RWPE1 (cell line): ENCODE results near the gene TMEM203.

Experiments
- CTCF ChIA-PET: fragments of 350-600 bp; sonication (Branson Sonifier 250); formaldehyde crosslinking; extraction: SDS; loops from one replicate; lab custom pipeline; 2021; lab: Yijun Ruan, JAX
- POLR2A ChIA-PET: fragments of 400-600 bp; formaldehyde crosslinking; extraction: SDS; loops from one replicate; lab custom pipeline; 2020; ENCODE audit warnings: antibody characterized with exemption; ENCODE audit not compliant: low non-redundant PET; lab: Yijun Ruan, JAX
- DNase-seq: peaks from one replicate; pipeline ENCODE4 v3.0.0; 2012; ENCODE audit warnings: low spot score
- H3K27ac ChIP-seq: fragments of 450-650 bp; 2 replicates; pipeline ENCODE4 v1.5.1; 2017
- TF ChIP-seq, protein P1 (sequence below): fragments of 450-650 bp; conservative IDR thresholded peaks from 2 replicates; pipeline ENCODE4 v1.5.1; 2017; ENCODE audit warnings: low read depth, mild to moderate bottlenecking

The TMEM203 gene

DNA sequence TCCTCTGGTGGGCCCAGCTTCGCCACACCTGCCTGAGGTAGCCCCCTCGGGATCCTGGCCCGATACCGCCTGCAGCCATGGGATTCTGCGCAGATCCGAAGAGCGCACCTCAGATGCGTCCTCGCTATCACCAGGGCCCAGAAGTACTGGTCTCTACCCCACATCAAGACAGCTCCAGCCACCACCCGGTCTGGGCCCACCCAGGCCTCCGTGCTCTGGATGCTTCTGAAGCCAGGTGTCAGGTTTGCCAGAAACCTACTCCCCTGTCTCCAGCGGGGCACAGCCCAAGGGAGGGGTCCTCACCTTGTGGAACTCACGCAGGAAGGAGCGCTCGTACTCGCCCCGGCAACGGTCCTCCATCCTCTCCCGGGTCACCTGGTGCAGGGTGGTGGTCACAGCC is 19.5 kb downstream of the TMEM203 start:
- 0 out of 2 replicates have a peak overlapping the region, but pooled peaks have one; percentile 13 for H3K27ac ChIP-seq
- no peak for DNase-seq
- TF ChIP-seq, protein P1, sequence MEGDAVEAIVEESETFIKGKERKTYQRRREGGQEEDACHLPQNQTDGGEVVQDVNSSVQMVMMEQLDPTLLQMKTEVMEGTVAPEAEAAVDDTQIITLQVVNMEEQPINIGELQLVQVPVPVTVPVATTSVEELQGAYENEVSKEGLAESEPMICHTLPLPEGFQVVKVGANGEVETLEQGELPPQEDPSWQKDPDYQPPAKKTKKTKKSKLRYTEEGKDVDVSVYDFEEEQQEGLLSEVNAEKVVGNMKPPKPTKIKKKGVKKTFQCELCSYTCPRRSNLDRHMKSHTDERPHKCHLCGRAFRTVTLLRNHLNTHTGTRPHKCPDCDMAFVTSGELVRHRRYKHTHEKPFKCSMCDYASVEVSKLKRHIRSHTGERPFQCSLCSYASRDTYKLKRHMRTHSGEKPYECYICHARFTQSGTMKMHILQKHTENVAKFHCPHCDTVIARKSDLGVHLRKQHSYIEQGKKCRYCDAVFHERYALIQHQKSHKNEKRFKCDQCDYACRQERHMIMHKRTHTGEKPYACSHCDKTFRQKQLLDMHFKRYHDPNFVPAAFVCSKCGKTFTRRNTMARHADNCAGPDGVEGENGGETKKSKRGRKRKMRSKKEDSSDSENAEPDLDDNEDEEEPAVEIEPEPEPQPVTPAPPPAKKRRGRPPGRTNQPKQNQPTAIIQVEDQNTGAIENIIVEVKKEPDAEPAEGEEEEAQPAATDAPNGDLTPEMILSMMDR = no peak
- ChIA-PET CTCF (no interaction called here), POLR2A (no interaction called here)

DNA sequence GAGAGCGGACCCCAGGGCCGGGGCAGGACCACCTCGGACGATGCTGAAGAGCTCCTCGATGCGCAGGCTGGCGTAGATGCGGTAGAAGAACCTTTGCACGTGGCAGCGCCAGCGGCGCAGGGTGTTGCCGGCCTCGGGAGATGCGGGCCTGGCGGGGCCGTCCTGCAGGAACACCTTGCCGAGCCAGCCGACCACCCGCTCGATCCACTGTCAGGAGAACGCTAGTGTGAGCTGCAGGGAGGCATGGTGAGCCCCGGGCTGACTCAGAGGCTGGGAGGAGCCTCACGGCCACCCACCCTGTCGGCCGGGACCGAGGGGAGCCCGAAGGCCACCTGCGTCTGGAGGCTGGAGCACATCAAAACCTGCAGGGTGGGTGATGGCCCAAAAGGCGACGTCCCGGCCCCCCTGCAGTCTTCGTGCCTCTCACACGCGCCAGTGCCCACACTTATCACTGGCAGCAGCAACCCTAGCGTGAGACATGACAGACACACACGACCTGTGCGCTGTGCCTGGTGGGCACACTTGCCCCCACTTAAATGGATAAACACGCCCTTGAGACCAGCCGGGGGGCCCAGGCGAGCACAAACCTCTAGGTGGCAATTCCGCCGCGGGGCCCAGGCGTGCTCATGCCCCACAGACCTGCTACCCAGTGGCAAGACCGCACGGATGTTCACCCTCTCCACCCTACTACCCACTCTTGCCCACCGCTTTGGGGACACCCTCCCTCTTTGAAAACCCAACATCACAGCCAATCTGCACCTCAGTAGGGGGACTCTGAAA is 20.4 kb downstream of the TMEM203 start:
- DNase-seq = no peak
- no peak overlapping the region for H3K27ac ChIP-seq
- ChIA-PET POLR2A (no interaction called here), CTCF (no interaction called here)
- TF ChIP-seq, protein P1 = no peak

DNA sequence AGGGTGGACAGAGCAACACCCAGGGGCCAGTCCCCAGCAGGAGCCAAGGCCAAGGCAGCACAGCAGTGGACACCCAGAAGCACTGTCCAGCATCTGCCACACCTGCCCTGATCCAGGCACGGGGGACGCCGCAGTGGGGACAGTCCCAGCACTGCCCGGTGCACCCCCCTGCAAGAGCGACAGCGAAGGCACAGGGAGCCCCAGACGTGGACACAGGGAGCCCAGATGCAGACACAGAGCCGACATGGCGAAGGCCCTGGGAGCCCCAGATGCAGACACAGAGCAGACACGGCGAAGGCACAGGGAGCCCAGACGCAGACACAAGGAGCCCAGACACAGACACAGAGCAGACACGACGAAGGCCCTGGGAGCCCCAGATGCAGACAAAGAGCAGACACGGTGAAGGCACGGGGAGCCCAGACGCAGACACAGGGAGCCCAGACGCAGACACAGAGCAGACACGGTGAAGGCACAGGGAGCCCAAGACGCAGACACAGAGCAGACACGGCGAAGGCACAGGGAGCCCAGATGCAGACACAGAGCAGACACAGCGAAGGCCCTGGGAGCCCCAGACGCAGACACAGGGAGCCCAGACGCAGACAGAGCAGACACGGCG is 21.4 kb downstream of the TMEM203 start:
- ChIA-PET CTCF (no interaction called here), POLR2A (no interaction called here)
- no peak for DNase-seq

DNA sequence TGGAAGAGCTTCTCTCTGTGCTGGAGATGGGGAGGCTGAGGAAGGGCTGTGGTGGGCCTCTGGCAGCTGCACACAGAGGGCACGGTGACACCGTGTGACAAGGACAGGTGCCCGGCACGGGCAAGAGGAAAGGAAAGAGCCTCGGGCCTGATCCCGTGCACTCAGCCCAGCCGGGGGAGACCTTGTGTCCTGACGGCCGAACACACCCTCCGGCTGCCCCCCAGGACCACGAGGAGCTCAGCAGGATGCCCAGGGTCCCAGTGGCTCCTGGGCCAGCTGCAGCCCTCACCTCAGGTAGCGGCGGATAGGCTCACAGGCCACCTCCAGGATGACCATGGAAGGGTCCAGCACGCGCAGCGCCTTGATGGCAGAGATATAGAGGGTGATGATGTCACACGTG is 22.6 kb downstream of the TMEM203 start:
- CTCF ChIA-PET = interaction anchor here (0.5 to 0.6 kb wide), 3 partner anchors 8 to 44 kb away, joined by 3 read pairs; no protein-coding TSS in a partner anchor
- H3K27ac ChIP-seq = no peak overlapping the region
- DNase-seq = no peak
- POLR2A ChIA-PET = no interaction called here
- TF ChIP-seq, protein P1 = no peak

More for the DNA sequence above, 21.4 kb downstream of the TMEM203 start:
- TF ChIP-seq, protein P1 = no peak
- no peak overlapping the region for H3K27ac ChIP-seq

DNA sequence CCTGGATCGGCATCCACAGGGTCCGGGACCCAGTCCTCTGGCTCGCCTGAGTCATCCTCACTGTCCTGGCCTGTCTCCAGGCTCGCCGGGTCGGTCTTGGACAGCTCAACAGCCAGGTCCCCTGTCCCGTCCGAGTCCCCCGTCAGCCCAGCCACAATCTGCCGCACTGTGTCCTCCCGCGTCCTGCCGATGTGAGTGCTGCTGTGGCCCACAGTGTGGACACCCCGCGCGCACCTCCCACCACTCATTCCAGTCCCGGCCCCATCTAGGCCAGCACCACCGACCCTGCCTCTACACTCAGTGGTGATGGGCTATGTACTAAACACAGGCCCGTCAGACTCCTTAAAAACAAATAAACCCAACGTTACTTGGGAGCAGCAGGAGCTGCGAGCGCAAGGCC is 23.8 kb downstream of the TMEM203 start:
- ChIA-PET POLR2A (no interaction called here), CTCF (interaction anchor here (0.9 to 1.0 kb wide), 2 partner anchors 55 to 63 kb away, joined by 3 to 4 read pairs; no protein-coding TSS in a partner anchor)
- no peak for DNase-seq

DNA sequence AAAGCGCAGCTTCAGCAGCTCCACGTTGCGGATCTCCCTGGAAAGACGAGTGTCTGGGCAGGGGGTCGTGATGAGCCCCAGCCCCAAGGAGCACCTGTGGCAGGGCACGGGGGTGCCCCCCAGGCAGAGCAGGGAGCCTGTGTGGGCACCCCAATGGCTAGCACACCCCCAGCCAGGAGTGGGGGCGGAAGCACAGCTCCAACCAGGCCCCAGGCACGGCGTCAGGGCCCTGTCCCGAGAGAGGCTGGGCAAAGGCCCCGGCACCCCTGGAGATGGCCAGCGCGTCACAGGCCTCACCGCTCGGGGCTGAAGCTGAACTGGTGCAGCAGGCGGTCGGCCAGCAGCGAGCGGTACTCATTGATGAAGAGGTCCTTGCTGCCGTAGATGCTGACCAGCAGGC is 25.0 kb downstream of the TMEM203 start:
- DNase-seq = no peak
- TF ChIP-seq, protein P1 = no peak
- POLR2A ChIA-PET = no interaction called here
- CTCF ChIA-PET = interaction anchor here (0.5 to 1.2 kb wide), 3 partner anchors 9 to 345 kb away, joined by 3 to 5 read pairs (median 4); partner anchors contain the start of genes RNF224 and TMEM210
- no peak overlapping the region for H3K27ac ChIP-seq

More for the DNA sequence above, 23.8 kb downstream of the TMEM203 start:
- TF ChIP-seq, protein P1 = no peak
- H3K27ac ChIP-seq = no peak overlapping the region
